Colonic mucosa (tissue), 4 donors: ENCODE data around the gene KBTBD6. TPM values are rescaled to one million over a fixed set of nuclear protein-coding genes. Genes with fewer than 3 reads are reported as not detected.

Experiments
- DNase-seq: peaks from one replicate; pipeline ENCODE4 v3.0.0-alpha.2; 2020
- H3K27ac ChIP-seq: fragments of 200-600 bp; one replicate; pipeline ENCODE4 v1.8.0; 2021
- H3K27me3 ChIP-seq: fragments of 200-600 bp; one replicate; pipeline ENCODE4 v1.8.0; 2021
- H3K36me3 ChIP-seq: fragments of 200-600 bp; one replicate; pipeline ENCODE4 v1.8.0; 2021
- H3K4me1 ChIP-seq: fragments of 200-600 bp; one replicate; pipeline ENCODE4 v1.8.0; 2021; ENCODE audit warnings: mild to moderate bottlenecking
- H3K4me3 ChIP-seq: fragments of 200-600 bp; one replicate; pipeline ENCODE4 v1.8.0; 2021
- H3K9ac ChIP-seq, 2 donors: one replicate each; pipeline ENCODE4 v1.7.0; 2013; ENCODE audit warnings: control low read depth in 2 of 2, low read depth in 2 of 2, low read length in 2 of 2
- H3K9me3 ChIP-seq: fragments of 200-600 bp; one replicate; pipeline ENCODE4 v1.8.0; 2021
- CTCF ChIP-seq: fragments of 200-600 bp; IDR thresholded peaks from one replicate; pipeline ENCODE4 v1.8.0; 2022; ENCODE audit warnings: antibody characterized with exemption, mild to moderate bottlenecking
- intact Hi-C: fragments of 100-400 bp; cut with DNase I; formaldehyde crosslinking; loops from one replicate; pipeline ENCODE4 v1.14.1; 2022
- microRNA-seq: library from miRNA; unstranded; fragments of <30 nt; microRNA quantifications from one replicate; pipeline ENCODE4, GENCODE V29; 2019
- total RNA-seq, 2 donors: library from RNA; stranded (reverse); fragmentation: NEBNext Ultra II Directional in 1 of 2; extraction: Animal tissue kit (Norgen Biotek cat#: 25700) in 1 of 2; gene quantifications; one replicate each; pipeline ENCODE4 v1.2.1, GENCODE V29; 2021
- donor health status: healthy.
- donor health status: DM: no; HTN: no; CAD: no.
- donor health status: DM: no; HTN: no; CAD: no.

Gene KBTBD6
- total RNA-seq, 2 donors from 2014 or later, result 3.1 to 5.1 TPM

- intact Hi-C loops, result loop anchor here (10.0 kb wide), 1 partner anchor 45 kb away; no protein-coding TSS in a partner anchor
- TF ChIP-seq CTCF, result no peak
- no peak overlapping the region for H3K27ac ChIP-seq
- H3K9ac ChIP-seq, result no peak overlapping the region
- no peak overlapping the region for H3K4me3 ChIP-seq
- no peaks in the 10 kb centered on the region for H3K27me3 ChIP-seq
- no peaks in the 10 kb centered on the region for H3K36me3 ChIP-seq
- no peaks in the 10 kb centered on the region for H3K4me1 ChIP-seq
- no peaks in the 10 kb centered on the region for H3K9me3 ChIP-seq
- DNase-seq, result no peak
These were observed 52.9 kb downstream of the KBTBD6 start for GRCh38 chr13:41079725-41080124.

Small RNA genes lying within 50 kb of the gene (microRNA-seq; reads per million reads assigned to microRNA genes)
- gene MIR3168, result not detected

Other genes with a start within 250 kb of the KBTBD6 start
- 100 to 1,000 TPM in 1 of 2 donors, 10 to 100 TPM in 1; 72.2 to 120 TPM for gene ELF1, start 113.5 kb downstream of the KBTBD6 start, total RNA-seq
- gene WBP4, start 71.3 kb downstream of the KBTBD6 start, total RNA-seq, result 1 to 10 TPM; 5.8 to 7.5 TPM
- 1 to 10 TPM; 8.0 to 8.1 TPM for gene KBTBD7, start 61.8 kb upstream of the KBTBD6 start, total RNA-seq
- gene MTRF1, start 130.8 kb upstream of the KBTBD6 start, total RNA-seq, result 10 to 100 TPM; 11.4 to 16.3 TPM
- 10 to 100 TPM; 12.6 to 13.5 TPM for gene NAA16, start 178.5 kb upstream of the KBTBD6 start, total RNA-seq